H9 (cell line): ENCODE measurements around the gene DNAH8. TPM values are rescaled to one million over a fixed set of nuclear protein-coding genes. Genes with fewer than 3 reads are reported as not detected.

Experiments used
- DNase-seq: peaks from one replicate; pipeline ENCODE4 v3.0.0-alpha.2; 2017
- H2AFZ ChIP-seq: one replicate; pipeline ENCODE4 v1.6.1; 2013; ENCODE audit warnings: mild to moderate bottlenecking, low read length, control low read depth, moderate library complexity
- H2AK5ac ChIP-seq: 2 replicates; pipeline ENCODE4 v1.6.1; 2013; ENCODE audit warnings: low read length, control low read depth, mixed read lengths; ENCODE audit not compliant: insufficient read length
- H2BK120ac ChIP-seq: one replicate; pipeline ENCODE4 v1.6.1; 2013; ENCODE audit warnings: low read depth, mild to moderate bottlenecking, low read length, control low read depth, inconsistent platforms; ENCODE audit not compliant: poor library complexity, severe bottlenecking
- H2BK12ac ChIP-seq: 2 replicates; pipeline ENCODE4 v1.6.1; 2013; ENCODE audit warnings: low read length, control low read depth, mixed read lengths, low read depth; ENCODE audit not compliant: insufficient read length
- H2BK15ac ChIP-seq: 2 replicates; pipeline ENCODE4 v1.6.1; 2013; ENCODE audit warnings: low read depth, low read length, control low read depth
- H2BK20ac ChIP-seq: one replicate; pipeline ENCODE4 v1.6.1; 2013; ENCODE audit warnings: low read depth, mild to moderate bottlenecking, low read length, control low read depth, inconsistent platforms; ENCODE audit not compliant: poor library complexity, severe bottlenecking
- H2BK5ac ChIP-seq: 2 replicates; pipeline ENCODE4 v1.6.1; 2013; ENCODE audit warnings: low read length, control low read depth, mixed read lengths; ENCODE audit not compliant: insufficient read length
- H3K14ac ChIP-seq: 2 replicates; pipeline ENCODE4 v1.6.1; 2013; ENCODE audit warnings: low read length, control low read depth; ENCODE audit not compliant: insufficient read depth
- H3K18ac ChIP-seq: 2 replicates; pipeline ENCODE4 v1.6.1; 2013; ENCODE audit warnings: low read depth, mild to moderate bottlenecking, mixed read lengths, low read length, control low read depth; ENCODE audit not compliant: insufficient read length
- H3K23ac ChIP-seq: 2 replicates; pipeline ENCODE4 v1.6.1; 2013; ENCODE audit warnings: low read length, control low read depth, mixed read lengths, low read depth; ENCODE audit not compliant: insufficient read length
- H3K23me2 ChIP-seq: 2 replicates; pipeline ENCODE4 v1.6.1; 2013; ENCODE audit warnings: low read depth, mild to moderate bottlenecking, mixed read lengths, low read length, control low read depth; ENCODE audit not compliant: insufficient read length, poor library complexity, severe bottlenecking
- H3K27ac ChIP-seq: 2 replicates; pipeline ENCODE4 v1.5.1; 2013; ENCODE audit warnings: low read length, control low read depth, mixed read lengths, low read depth; ENCODE audit not compliant: insufficient read length
- H3K27me3 ChIP-seq: 2 replicates; pipeline ENCODE4 v1.6.1; 2013; ENCODE audit warnings: low read length, control low read depth, inconsistent platforms; ENCODE audit not compliant: insufficient read depth
- H3K4ac ChIP-seq: 2 replicates; pipeline ENCODE4 v1.6.1; 2013; ENCODE audit warnings: low read depth, mild to moderate bottlenecking, control low read depth, inconsistent platforms, low read length, moderate library complexity
- H3K4me1 ChIP-seq: 2 replicates; pipeline ENCODE4 v1.6.1; 2013; ENCODE audit warnings: low read length, control low read depth, inconsistent platforms; ENCODE audit not compliant: insufficient read depth
- H3K4me2 ChIP-seq: 2 replicates; pipeline ENCODE4 v1.6.1; 2013; ENCODE audit warnings: low read length, control low read depth, mixed read lengths; ENCODE audit not compliant: insufficient read length, insufficient read depth
- H3K56ac ChIP-seq: 2 replicates; pipeline ENCODE4 v1.6.1; 2013; ENCODE audit warnings: low read depth, mild to moderate bottlenecking, mixed read lengths, low read length, control low read depth; ENCODE audit not compliant: insufficient read length
- H3K79me1 ChIP-seq: 2 replicates; pipeline ENCODE4 v1.6.1; 2013; ENCODE audit warnings: low read depth, mild to moderate bottlenecking, moderate library complexity, low read length, control low read depth, inconsistent platforms; ENCODE audit not compliant: insufficient read depth, poor library complexity, severe bottlenecking
- H3K79me2 ChIP-seq: 2 replicates; pipeline ENCODE4 v1.6.1; 2013; ENCODE audit warnings: low read length, control low read depth, inconsistent platforms; ENCODE audit not compliant: insufficient read depth
- H3K9ac ChIP-seq: 2 replicates; pipeline ENCODE4 v1.6.1; 2013; ENCODE audit warnings: low read length, control low read depth, mixed read lengths; ENCODE audit not compliant: insufficient read length; ENCODE audit errors: extremely low read depth
- H3K9me3 ChIP-seq: one replicate; pipeline ENCODE4 v1.6.1; 2013; ENCODE audit warnings: low read depth, low read length, inconsistent platforms; ENCODE audit not compliant: control insufficient read depth
- H3T11ph ChIP-seq: one replicate; pipeline ENCODE4 v1.6.1; 2013; ENCODE audit warnings: mild to moderate bottlenecking, low read length, control low read depth, inconsistent platforms
- H4K20me1 ChIP-seq: one replicate; pipeline ENCODE4 v1.6.1; 2013; ENCODE audit not compliant: control insufficient read depth, insufficient read length, insufficient read depth
- H4K5ac ChIP-seq: 2 replicates; pipeline ENCODE4 v1.6.1; 2013; ENCODE audit warnings: low read depth, mild to moderate bottlenecking, mixed read lengths, low read length, control low read depth; ENCODE audit not compliant: insufficient read length
- H4K8ac ChIP-seq: replicated peaks from 2 replicates; pipeline ENCODE4 v1.6.1; 2013; ENCODE audit warnings: low read length, control low read depth, mixed read lengths, low read depth; ENCODE audit not compliant: insufficient read length
- H4K91ac ChIP-seq: 2 replicates; pipeline ENCODE4 v1.6.1; 2013; ENCODE audit warnings: low read depth, mild to moderate bottlenecking, moderate library complexity, mixed read lengths, low read length, control low read depth; ENCODE audit not compliant: insufficient read length
- H3K27ac Mint-ChIP-seq, 3 experiments: 2 replicates in 2 of 3; 3 replicates in 1 of 3; pipeline ENCODE4 v1.8.0; 2020 to 2021; ENCODE audit warnings: mixed read lengths in 3 of 3, mild to moderate bottlenecking in 1 of 3, moderate library complexity in 1 of 3
- H3K27me3 Mint-ChIP-seq: 2 replicates; pipeline ENCODE4 v1.8.0; 2021; ENCODE audit warnings: low read depth, mild to moderate bottlenecking, moderate library complexity, mixed read lengths
- H3K36me3 Mint-ChIP-seq, 3 experiments: 2 replicates in 2 of 3; 3 replicates in 1 of 3; pipeline ENCODE4 v1.8.0; 2020 to 2021; ENCODE audit warnings: low read depth in 3 of 3, mixed read lengths in 3 of 3; ENCODE audit not compliant: insufficient read depth in 1 of 3
- H3K4me1 Mint-ChIP-seq, 2 experiments: 2 replicates each; pipeline ENCODE4 v1.8.0; 2020; ENCODE audit warnings: mixed read lengths in 2 of 2
- H3K4me3 Mint-ChIP-seq, 2 experiments: 2 replicates in 1 of 2; 3 replicates in 1 of 2; pipeline ENCODE4 v1.8.0; 2020 to 2021; ENCODE audit warnings: mild to moderate bottlenecking in 2 of 2, mixed read lengths in 2 of 2, moderate library complexity in 1 of 2
- H3K9me3 Mint-ChIP-seq, 2 experiments: 2 replicates in 1 of 2; 3 replicates in 1 of 2; pipeline ENCODE4 v1.8.0; 2020; ENCODE audit warnings: mild to moderate bottlenecking in 2 of 2, mixed read lengths in 2 of 2, moderate library complexity in 1 of 2
- CTCF ChIP-seq: fragments of 200-600 bp; sonication (generic); conservative IDR thresholded peaks from 3 replicates; pipeline ENCODE4 v1.8.0; 2021; ENCODE audit warnings: antibody characterized with exemption, mild to moderate bottlenecking
- WGBS: extraction: QIAGEN DNeasy Blood & Tissue Kit; methylation state at CpG from one replicate; pipeline ENCODE4 v1.1.7; 2013; ENCODE audit warnings: missing lambda C conversion rate, low lambda C conversion rate, mixed read lengths; ENCODE audit not compliant: insufficient read length; ENCODE audit errors: extremely low coverage; 5-methylcytosine and 5-hydroxymethylcytosine counted together
- total RNA-seq: library from RNA; stranded (reverse); gene quantifications from 2 replicates; pipeline ENCODE4 v1.2.1, GENCODE V29; 2021

The DNAH8 gene
- total RNA-seq, 1 experiment from 2014 or later: not detected

GRCh38 chr6:38803129-38803528, 88.0 kb downstream of the DNAH8 start:
- Histone ChIP-seq H3K79me2 (no peaks in the 10 kb centered on the region), H3T11ph (no peak overlapping the region), H3K18ac (no peak overlapping the region), H3K27ac (no peak overlapping the region), H3K23me2 (no peaks in the 10 kb centered on the region), H3K27me3 (no peaks in the 10 kb centered on the region), H3K56ac (no peak overlapping the region), H2AFZ (no peak overlapping the region), H4K5ac (no peak overlapping the region), H2AK5ac (no peak overlapping the region), H3K9me3 (no peaks in the 10 kb centered on the region), H3K4me1 (no peaks in the 10 kb centered on the region), H3K79me1 (no peaks in the 10 kb centered on the region), H3K23ac (no peak overlapping the region), H2BK12ac (no peak overlapping the region), H3K14ac (no peak overlapping the region), H3K9ac (no peak overlapping the region), H4K20me1 (no peaks in the 10 kb centered on the region), H3K4ac (no peak overlapping the region), H2BK20ac (no peak overlapping the region), H3K4me2 (no peak overlapping the region), H4K8ac (no peak overlapping the region), H2BK15ac (no peak overlapping the region), H2BK5ac (no peak overlapping the region), H2BK120ac (no peak overlapping the region), H4K91ac (no peak overlapping the region)
- DNase-seq: no peak
- no peak overlapping the region; a peak in 1 of 7 replicates for H3K27ac Mint-ChIP-seq
- TF ChIP-seq CTCF: no peak
- H3K27me3 Mint-ChIP-seq: peaks cover 22% of the 10 kb centered on the region
- H3K4me3 Mint-ChIP-seq: no peak overlapping the region
- peaks cover 0 to 3% of the 10 kb centered on the region in 2 experiments; a peak in 1 of 4 replicates for H3K4me1 Mint-ChIP-seq
- no peaks in the 10 kb centered on the region for H3K9me3 Mint-ChIP-seq
- WGBS: no CpG with 5 or more reads among the region's 3 CpGs
- H3K36me3 Mint-ChIP-seq: no peaks in the 10 kb centered on the region
